GM19193 (cell line): ENCODE results near the gene OR56A5.

Experiments used
- POLR2A ChIP-seq: IDR thresholded peaks from 4 replicates; pipeline ENCODE4 v1.6.1; 2011; ENCODE audit not compliant: insufficient read depth, insufficient read length; ENCODE audit errors: extremely low read depth

The OR56A5 gene

DNA sequence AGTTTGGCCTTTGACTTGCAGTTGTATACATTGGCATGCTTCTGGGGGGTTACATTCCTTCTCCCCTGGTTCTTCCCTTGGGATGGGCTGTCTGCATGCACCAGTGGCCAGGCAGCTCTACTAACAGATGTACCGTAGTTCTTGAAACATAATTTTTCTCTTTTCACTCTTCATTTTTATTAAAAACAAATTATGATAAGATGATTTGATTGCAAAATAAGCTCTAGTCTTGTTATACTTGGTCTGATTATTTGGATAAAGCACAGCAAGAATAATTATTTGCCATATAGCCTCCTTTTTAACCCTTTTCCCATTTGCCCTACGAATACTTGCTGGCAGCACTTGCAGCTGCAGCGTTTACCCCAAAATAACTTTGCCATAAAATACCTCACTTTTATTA lies 12.7 kb downstream of the OR56A5 start:
- no peak for TF ChIP-seq POLR2A

DNA sequence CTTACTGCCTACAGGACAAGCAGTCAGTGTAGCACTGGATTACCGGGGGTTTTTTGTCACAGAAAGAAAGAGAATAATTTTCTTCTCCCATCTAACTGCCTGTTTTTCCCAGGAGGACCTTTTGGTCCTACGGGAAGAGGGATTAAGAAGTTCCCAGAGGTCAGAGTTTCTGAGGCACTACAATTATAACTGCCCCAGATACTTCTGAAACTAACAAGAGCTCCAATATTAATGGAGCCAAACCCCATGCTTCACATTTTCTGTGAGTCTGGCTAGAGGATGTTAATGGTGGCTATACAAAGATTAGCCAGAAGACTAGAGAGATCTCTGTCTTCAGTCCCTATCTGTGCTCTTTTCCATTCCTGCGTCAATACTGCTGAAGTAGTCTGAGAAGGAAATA lies 26.3 kb downstream of the OR56A5 start, which contains the start of gene OR56A3:
TSS of gene OR56A3 (plus strand) at position 301 of the 400 bp plus-strand sequence. CDS start 5,096 bp downstream, outside the sequence.
- TF ChIP-seq POLR2A, result no peak

DNA sequence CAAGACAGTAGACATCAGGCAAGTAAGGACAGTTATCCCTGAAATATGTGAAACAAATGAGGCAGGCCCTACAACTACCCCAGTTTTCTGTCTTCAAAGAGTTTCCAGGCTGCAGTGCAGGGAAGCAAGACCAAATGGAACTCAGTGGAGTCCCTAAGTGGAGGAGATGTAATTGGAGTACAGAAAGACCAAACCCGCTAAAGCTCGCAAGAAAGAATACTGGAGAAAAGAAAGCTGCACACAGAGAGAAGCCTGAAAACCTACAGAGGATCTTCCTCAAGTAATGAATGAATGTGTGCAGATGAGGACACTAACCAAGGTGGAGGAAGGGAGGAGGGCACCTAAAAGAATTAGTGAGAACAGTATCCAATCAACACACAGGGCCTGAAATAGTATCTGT lies 27.5 kb downstream of the OR56A5 start:
- TF ChIP-seq POLR2A, result no peak

DNA sequence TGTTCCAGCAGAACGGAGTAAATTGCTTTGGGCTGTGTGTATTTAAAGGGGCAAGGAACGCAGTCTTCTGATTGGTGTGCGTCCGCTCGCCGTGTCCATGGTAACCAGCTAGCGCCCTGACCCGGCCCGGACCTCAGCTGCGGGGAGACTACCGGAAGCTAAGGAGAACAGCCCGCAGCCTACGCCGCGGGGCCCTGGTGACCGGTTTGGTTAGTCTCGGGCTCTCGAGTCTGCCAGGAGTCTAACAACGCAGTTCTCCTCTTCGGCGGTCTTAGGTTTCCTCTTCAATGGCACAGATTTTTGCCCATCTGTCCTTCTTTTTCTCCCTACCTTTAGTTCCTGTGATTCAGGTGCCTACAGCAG lies 29.7 kb downstream of the OR56A5 start:
- TF ChIP-seq POLR2A, result no peak

DNA sequence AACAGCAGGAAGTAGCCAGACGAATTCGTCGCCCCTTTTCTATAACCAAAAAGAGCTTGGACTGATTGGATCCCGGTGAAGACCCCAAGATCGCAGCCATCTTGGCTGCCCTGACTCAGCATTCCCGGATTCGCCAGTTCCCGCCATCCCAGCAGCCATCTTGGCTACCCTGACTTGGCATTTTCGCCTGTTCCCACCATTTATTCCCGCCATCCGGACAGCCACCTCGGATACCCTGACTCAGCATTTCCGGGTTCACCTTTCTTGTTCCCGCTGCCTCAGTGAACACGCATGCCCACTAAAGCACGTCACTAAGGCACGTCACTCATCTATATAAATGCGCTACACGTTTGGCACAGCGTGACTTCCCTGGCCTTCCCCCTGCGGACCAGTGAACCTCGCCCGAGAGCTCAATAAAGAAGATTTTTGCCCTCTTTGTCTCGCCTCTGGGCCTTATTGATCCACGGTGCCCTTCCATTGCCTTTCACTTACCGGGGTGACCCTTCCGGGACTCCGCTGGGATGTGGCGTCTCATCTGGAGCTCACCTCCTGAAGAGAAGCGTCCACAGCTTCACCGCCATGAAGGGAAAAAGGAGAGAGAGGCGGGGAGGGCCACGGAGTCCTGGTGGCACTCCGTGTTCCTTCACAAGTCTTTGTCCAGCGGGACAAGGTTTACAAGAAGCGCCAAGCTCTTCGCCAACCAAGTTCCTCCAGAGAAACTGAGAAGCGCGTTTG lies 30.3 kb downstream of the OR56A5 start:
- no peak for TF ChIP-seq POLR2A

DNA sequence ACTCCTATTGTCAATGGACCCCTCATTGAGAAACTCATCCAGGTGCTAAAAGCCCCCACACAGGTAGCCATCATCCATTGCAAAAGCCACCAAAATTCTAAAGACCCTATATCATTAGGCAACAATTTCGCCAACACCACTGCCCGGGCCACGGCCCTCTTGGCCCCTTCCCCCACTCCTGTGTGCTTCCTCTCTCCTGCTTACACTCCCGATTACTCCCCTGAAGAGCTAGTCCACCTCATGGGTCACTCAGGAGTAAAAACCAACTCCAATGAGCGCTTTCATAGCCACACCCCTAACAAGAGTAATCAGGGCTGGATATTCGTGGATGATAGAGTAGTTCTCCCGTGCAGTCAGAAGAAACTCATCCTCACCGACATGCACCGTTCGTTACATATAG lies 35.2 kb downstream of the OR56A5 start:
- no peak for TF ChIP-seq POLR2A

DNA sequence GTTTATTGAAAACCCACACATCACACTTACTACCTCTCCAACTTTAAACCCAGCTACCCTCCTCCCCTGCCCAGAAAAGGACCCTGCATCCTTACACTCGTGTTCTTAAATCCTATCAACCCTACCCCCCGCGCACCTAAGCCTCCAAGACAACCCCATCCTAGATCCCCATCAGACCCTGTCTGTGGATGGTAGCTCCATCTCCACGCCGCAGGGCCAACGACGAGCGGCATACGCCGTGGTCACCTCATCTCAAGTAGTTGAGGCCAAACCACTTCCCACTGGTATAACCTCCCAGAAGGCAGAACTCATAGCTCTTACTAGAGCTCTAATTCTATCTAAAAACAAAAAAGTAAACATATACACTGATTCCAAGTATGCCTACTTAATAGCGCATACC lies 35.6 kb downstream of the OR56A5 start:
- TF ChIP-seq POLR2A, result no peak

DNA sequence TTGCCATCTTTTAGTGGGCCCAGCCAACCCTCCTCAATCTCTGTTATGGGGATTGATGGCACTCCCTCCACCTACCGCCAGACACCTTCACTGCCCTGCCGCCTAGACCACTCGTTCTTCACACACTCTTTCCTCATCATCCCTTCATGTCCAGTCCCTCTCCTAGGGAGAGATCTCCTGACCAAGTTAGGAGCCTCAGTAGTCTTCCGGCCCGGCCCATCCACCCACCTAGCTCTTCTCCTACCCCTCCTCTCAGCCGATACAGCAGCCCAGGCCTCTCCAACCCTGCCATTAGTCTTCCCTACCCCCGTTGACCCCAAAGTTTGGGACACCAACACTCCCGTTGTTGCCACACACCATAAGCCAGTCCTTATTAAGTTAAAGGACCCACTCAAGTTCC lies 37.2 kb downstream of the OR56A5 start:
- TF ChIP-seq POLR2A, result no peak

DNA sequence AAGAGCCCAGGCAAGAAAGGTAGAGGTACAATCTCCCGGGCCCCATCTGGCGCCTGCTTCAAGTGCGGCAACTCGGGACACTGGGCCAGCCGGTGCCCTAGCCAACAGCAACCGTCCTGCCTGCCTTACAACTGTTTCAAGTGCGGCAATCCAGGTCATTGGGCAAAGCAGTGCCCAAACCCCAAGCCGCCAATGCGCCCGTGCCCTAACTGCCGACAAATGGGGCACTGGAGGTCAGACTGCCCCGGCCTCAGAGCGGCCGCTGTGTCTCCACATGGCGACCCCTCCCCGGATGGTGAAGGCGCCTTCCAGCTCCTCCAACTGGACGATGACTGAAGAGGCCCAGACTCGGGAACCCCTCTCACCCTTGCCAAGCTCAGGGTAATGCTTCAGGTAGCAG lies 37.7 kb downstream of the OR56A5 start:
- no peak for TF ChIP-seq POLR2A

DNA sequence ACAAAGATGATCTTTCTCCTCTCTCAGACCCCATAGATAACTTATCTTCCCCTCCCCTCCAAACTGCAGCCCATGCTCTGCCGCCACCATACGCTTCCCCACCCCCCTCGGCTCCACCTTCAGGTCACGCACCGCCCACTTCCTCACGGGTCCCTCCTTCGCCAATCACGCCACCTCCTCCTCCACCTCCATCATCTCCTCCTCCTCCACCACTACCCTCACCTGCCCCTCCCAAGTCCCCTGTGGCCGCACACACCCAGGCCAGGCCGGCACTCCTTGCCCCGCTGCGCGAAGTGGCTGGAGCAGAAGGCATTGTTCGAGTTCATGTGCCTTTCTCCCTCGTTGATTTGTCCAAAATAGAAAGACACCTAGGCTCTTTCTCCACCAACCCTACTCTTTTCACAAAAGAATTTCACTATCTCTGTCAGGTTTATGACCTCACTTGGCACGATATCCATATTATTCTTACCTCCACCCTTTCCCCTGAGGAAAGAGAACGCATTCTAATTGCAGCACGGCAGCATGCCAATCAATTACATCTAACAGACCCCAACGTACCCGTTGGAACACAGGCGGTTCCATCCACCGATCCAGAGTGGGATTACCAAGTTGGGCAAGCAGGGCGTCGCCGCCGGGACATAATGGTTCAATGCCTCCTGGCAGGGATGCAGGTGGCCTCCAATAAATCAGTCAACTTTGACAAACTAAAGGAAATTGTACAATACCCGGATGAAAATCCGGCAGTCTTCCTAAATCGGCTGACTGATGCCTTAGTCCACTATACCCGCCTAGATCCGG lies 38.5 kb downstream of the OR56A5 start:
- TF ChIP-seq POLR2A, result no peak

DNA sequence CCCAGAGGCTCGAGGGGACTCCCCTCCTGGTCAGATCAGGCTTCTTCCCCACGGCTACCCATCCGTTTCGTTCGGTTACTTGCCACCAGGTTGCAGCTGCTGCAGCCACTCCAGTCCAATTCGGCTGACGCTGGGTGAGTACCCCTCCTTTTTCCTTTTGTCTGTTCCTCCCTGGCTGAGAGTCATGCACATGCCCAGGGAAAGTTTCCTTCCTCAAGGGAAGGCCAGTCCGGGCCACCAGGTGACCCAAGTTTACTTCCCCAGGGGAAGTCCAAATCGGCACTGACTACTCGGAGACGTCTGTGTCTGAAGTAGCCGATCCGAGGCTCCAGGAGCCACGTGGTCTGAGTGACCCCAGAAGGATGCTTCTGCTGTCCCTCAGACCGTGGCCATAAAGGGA lies 39.5 kb downstream of the OR56A5 start:
- TF ChIP-seq POLR2A, result no peak

DNA sequence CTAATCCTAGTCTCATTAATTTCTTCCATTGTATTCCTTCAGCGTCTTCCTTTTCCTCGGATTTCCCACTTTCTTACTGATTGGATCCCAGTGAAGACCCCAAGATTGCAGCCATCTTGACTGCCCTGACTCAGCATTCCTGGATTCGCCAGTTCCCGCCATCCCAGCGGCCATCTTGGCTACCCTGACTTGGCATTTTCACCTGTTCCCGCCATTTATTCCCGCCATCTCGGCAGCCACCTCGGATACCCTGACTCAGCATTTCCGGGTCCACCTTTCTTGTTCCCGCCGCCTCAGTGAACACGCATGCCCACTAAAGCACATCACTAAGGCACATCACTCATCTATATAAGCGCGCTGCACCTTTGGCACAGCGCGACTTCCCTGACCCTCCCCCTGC lies 40.0 kb downstream of the OR56A5 start:
- no peak for TF ChIP-seq POLR2A

DNA sequence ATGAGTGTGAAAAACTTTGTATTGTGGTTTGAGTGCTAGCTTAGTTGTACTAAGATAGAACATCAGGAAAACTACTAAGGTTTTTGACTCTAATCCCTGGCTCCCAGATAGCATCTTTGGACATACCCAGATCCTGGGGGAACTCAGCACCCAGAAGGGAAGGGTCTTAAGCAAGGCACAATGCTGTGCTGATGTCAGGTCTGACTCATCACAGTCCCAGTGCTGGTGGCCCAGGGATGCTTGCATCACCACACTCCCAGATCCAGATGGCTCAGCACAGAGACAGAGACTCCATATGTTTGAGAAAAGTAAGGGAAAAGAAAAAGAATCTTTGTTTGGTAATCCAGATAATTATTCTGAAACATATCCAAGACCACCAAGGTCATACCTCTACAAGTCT lies 44.5 kb downstream of the OR56A5 start:
- no peak for TF ChIP-seq POLR2A

DNA sequence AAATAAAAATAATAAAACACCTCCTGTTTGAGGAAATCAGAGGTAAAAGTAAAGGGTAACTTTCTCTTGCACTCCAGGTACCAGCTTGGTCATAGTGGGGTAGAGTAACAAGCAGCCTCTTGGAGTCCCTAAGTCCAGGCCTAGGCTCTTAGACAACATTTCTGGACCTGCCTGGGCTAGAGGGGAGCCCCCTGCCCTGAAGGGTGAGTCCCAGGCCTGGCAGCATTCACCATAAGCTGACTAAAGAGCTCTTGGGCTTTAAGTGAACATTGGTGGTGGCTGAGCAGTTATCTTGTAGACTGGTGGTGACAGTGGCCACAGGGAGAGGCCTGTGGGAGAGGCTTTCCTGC lies 44.9 kb downstream of the OR56A5 start:
- TF ChIP-seq POLR2A, result no peak

DNA sequence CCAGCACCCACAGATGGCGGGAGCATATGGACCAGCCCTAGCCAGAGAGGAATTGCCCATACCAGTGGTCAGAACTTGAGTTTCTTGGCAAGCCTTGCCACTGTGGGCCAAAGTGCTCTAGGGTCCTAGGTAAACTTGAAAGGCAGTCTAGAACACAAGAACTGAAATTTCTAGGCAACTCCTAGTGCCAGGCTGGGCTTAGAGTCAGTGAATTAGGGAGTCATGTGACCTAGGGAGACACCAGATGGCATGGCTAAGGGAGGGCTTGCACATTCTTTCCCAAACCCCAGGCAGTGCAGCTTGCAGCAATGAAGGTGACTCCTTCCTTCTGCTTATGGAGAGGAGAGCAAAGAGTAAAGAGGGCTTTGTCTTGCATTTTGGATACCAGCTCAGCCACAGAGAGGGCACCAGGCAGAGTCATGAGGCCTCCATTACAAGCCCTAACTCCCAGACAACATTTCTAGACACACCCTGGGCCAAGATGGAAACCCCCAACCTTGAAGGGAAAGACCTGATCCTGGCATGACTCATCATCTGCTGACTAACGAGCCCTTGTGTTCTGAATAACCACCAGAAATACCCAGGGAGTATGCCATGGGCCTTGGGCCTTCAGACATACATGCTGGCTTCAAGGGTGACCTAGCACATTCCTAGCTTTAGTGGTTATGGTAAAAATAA lies 45.4 kb downstream of the OR56A5 start:
- no peak for TF ChIP-seq POLR2A
